GM18519 (cell line): Measurements from ENCODE around the gene STOX2.

Experiments
- ATAC-seq: cut with Tn5 transposase; IDR thresholded peaks from one replicate; pipeline ENCODE4 v1.9.1; 2021; ENCODE audit warnings: mild to moderate bottlenecking, moderate library complexity; ENCODE audit not compliant: unreplicated experiment, low FRiP score

Gene STOX2

GRCh38 chr4:183889190-183889589 is 15.9 kb upstream of the STOX2 start:
- ATAC-seq: no peak

- no peak for ATAC-seq
These were observed 7.9 kb upstream of the STOX2 start for GRCh38 chr4:183897193-183897592.

- no peak for ATAC-seq
These were observed 6.7 kb upstream of the STOX2 start for GRCh38 chr4:183898456-183898855.

- no peak for ATAC-seq
These were observed 1.9 kb upstream of the STOX2 start for GRCh38 chr4:183903021-183903760.

GRCh38 chr4:183905593-183906488 is 734 bp downstream of the STOX2 start:
- no peak for ATAC-seq

- no peak for ATAC-seq
These were observed 1.3 kb downstream of the STOX2 start for GRCh38 chr4:183906489-183906738.

- no peak for ATAC-seq
These were observed 1.9 kb downstream of the STOX2 start for GRCh38 chr4:183906739-183907651.

- no peak for ATAC-seq
These were observed 3.0 kb downstream of the STOX2 start for GRCh38 chr4:183907871-183908683.

GRCh38 chr4:183909187-183909586 is 4.1 kb downstream of the STOX2 start:
- ATAC-seq: no peak

GRCh38 chr4:183909801-183910200 is 4.7 kb downstream of the STOX2 start:
- ATAC-seq: no peak

GRCh38 chr4:183912585-183912984 is 7.5 kb downstream of the STOX2 start:
- ATAC-seq: no peak

GRCh38 chr4:183915976-183916375 is 10.9 kb downstream of the STOX2 start:
- ATAC-seq: no peak

GRCh38 chr4:183918696-183919095 is 13.6 kb downstream of the STOX2 start:
- no peak for ATAC-seq

GRCh38 chr4:183919141-183919540 is 14.0 kb downstream of the STOX2 start:
- ATAC-seq: no peak

- ATAC-seq: no peak
These were observed 15.4 kb downstream of the STOX2 start for GRCh38 chr4:183920512-183920911.

GRCh38 chr4:183921335-183921734 is 16.2 kb downstream of the STOX2 start:
- no peak for ATAC-seq

- ATAC-seq: no peak
These were observed 19.4 kb downstream of the STOX2 start for GRCh38 chr4:183924362-183925044.

GRCh38 chr4:183926950-183927349 is 21.8 kb downstream of the STOX2 start:
- no peak for ATAC-seq

- ATAC-seq: no peak
These were observed 27.5 kb downstream of the STOX2 start for GRCh38 chr4:183932576-183932975.

GRCh38 chr4:183934761-183935160 is 29.7 kb downstream of the STOX2 start:
- no peak for ATAC-seq
